ENCODE data around the gene DNAH7.

Gene DNAH7

GRCh38 chr2:196073521-196073920 is 4.9 kb upstream of the DNAH7 start:
- Histone ChIP-seq H3K36me3 (ENCODE audit: control insufficient read depth, insufficient read depth, low read length) (no peaks in the 10 kb centered on the region), H3K27me3 (ENCODE audit: control insufficient read depth, insufficient read depth, low read length) (no peaks in the 10 kb centered on the region), H3K4me3 (ENCODE audit: low read length) (no peak overlapping the region), H3K9me3 (ENCODE audit: control insufficient read depth, low read length) (no peaks in the 10 kb centered on the region), H3K9ac (ENCODE audit: low read length) (no peak overlapping the region), H3K4me1 (ENCODE audit: control insufficient read depth, insufficient read depth, low read length) (no peaks in the 10 kb centered on the region)

- Histone ChIP-seq H3K36me3 (ENCODE audit: control insufficient read depth, insufficient read depth, low read length) (no peaks in the 10 kb centered on the region), H3K27me3 (ENCODE audit: control insufficient read depth, insufficient read depth, low read length) (peaks cover 4% of the 10 kb centered on the region), H3K4me3 (ENCODE audit: low read length) (no peak overlapping the region)
These were observed 1.6 kb downstream of the DNAH7 start for GRCh38 chr2:196067088-196067382.

GRCh38 chr2:196066291-196067087 is 2.1 kb downstream of the DNAH7 start:
- no peaks in the 10 kb centered on the region for H3K9me3 ChIP-seq (ENCODE audit: control insufficient read depth, low read length)
- H3K9ac ChIP-seq (ENCODE audit: low read length) = no peak overlapping the region
- peaks cover 7% of the 10 kb centered on the region for H3K4me1 ChIP-seq (ENCODE audit: control insufficient read depth, insufficient read depth, low read length)
- H3K36me3 ChIP-seq (ENCODE audit: control insufficient read depth, insufficient read depth, low read length) = no peaks in the 10 kb centered on the region
- H3K27me3 ChIP-seq (ENCODE audit: control insufficient read depth, insufficient read depth, low read length) = peaks cover 4% of the 10 kb centered on the region
- H3K4me3 ChIP-seq (ENCODE audit: low read length) = no peak overlapping the region

More at GRCh38 chr2:196067088-196067382, 1.6 kb downstream of the DNAH7 start:
- no peak overlapping the region for H3K9ac ChIP-seq (ENCODE audit: low read length)
- H3K9me3 ChIP-seq (ENCODE audit: control insufficient read depth, low read length) = no peaks in the 10 kb centered on the region
- peaks cover 7% of the 10 kb centered on the region for H3K4me1 ChIP-seq (ENCODE audit: control insufficient read depth, insufficient read depth, low read length)

- H3K4me3 ChIP-seq (ENCODE audit: low read length) = no peak overlapping the region
- peaks cover 4% of the 10 kb centered on the region for H3K27me3 ChIP-seq (ENCODE audit: control insufficient read depth, insufficient read depth, low read length)
- H3K9me3 ChIP-seq (ENCODE audit: control insufficient read depth, low read length) = no peaks in the 10 kb centered on the region
- no peak overlapping the region for H3K9ac ChIP-seq (ENCODE audit: low read length)
- peaks cover 7% of the 10 kb centered on the region for H3K4me1 ChIP-seq (ENCODE audit: control insufficient read depth, insufficient read depth, low read length)
- H3K36me3 ChIP-seq (ENCODE audit: control insufficient read depth, insufficient read depth, low read length) = no peaks in the 10 kb centered on the region
These were observed 4.9 kb downstream of the DNAH7 start for GRCh38 chr2:196063773-196064172.

GRCh38 chr2:196059491-196059960 is 9.1 kb downstream of the DNAH7 start:
- no peak overlapping the region for H3K4me3 ChIP-seq (ENCODE audit: low read length)
- H3K27me3 ChIP-seq (ENCODE audit: control insufficient read depth, insufficient read depth, low read length) = no peaks in the 10 kb centered on the region
- H3K36me3 ChIP-seq (ENCODE audit: control insufficient read depth, insufficient read depth, low read length) = no peaks in the 10 kb centered on the region
- no peaks in the 10 kb centered on the region for H3K9me3 ChIP-seq (ENCODE audit: control insufficient read depth, low read length)
- H3K4me1 ChIP-seq (ENCODE audit: control insufficient read depth, insufficient read depth, low read length) = no peaks in the 10 kb centered on the region
- no peak overlapping the region for H3K9ac ChIP-seq (ENCODE audit: low read length)

GRCh38 chr2:196054631-196055030 is 14.0 kb downstream of the DNAH7 start:
- no peak overlapping the region for H3K9ac ChIP-seq (ENCODE audit: low read length)
- H3K27me3 ChIP-seq (ENCODE audit: control insufficient read depth, insufficient read depth, low read length) = no peaks in the 10 kb centered on the region
- H3K9me3 ChIP-seq (ENCODE audit: control insufficient read depth, low read length) = no peaks in the 10 kb centered on the region
- H3K4me1 ChIP-seq (ENCODE audit: control insufficient read depth, insufficient read depth, low read length) = no peaks in the 10 kb centered on the region
- H3K4me3 ChIP-seq (ENCODE audit: low read length) = no peak overlapping the region
- no peaks in the 10 kb centered on the region for H3K36me3 ChIP-seq (ENCODE audit: control insufficient read depth, insufficient read depth, low read length)

- Histone ChIP-seq H3K9ac (ENCODE audit: low read length) (no peak overlapping the region), H3K4me3 (ENCODE audit: low read length) (no peak overlapping the region), H3K4me1 (ENCODE audit: control insufficient read depth, insufficient read depth, low read length) (no peaks in the 10 kb centered on the region), H3K27me3 (ENCODE audit: control insufficient read depth, insufficient read depth, low read length) (no peaks in the 10 kb centered on the region), H3K36me3 (ENCODE audit: control insufficient read depth, insufficient read depth, low read length) (no peaks in the 10 kb centered on the region), H3K9me3 (ENCODE audit: control insufficient read depth, low read length) (no peaks in the 10 kb centered on the region)
These were observed 22.3 kb downstream of the DNAH7 start for GRCh38 chr2:196046123-196046917.

- H3K9ac ChIP-seq (ENCODE audit: low read length) = no peak overlapping the region
- H3K4me3 ChIP-seq (ENCODE audit: low read length) = no peak overlapping the region
- H3K36me3 ChIP-seq (ENCODE audit: control insufficient read depth, insufficient read depth, low read length) = no peaks in the 10 kb centered on the region
- H3K9me3 ChIP-seq (ENCODE audit: control insufficient read depth, low read length) = no peaks in the 10 kb centered on the region
- H3K4me1 ChIP-seq (ENCODE audit: control insufficient read depth, insufficient read depth, low read length) = no peaks in the 10 kb centered on the region
- no peaks in the 10 kb centered on the region for H3K27me3 ChIP-seq (ENCODE audit: control insufficient read depth, insufficient read depth, low read length)
These were observed 26.9 kb downstream of the DNAH7 start for GRCh38 chr2:196041786-196042185.

GRCh38 chr2:196040218-196040617 is 28.4 kb downstream of the DNAH7 start:
- H3K4me1 ChIP-seq (ENCODE audit: control insufficient read depth, insufficient read depth, low read length) = no peaks in the 10 kb centered on the region
- H3K36me3 ChIP-seq (ENCODE audit: control insufficient read depth, insufficient read depth, low read length) = no peaks in the 10 kb centered on the region
- no peaks in the 10 kb centered on the region for H3K27me3 ChIP-seq (ENCODE audit: control insufficient read depth, insufficient read depth, low read length)
- no peak overlapping the region for H3K9ac ChIP-seq (ENCODE audit: low read length)
- no peak overlapping the region for H3K4me3 ChIP-seq (ENCODE audit: low read length)
- H3K9me3 ChIP-seq (ENCODE audit: control insufficient read depth, low read length) = no peaks in the 10 kb centered on the region

GRCh38 chr2:196036442-196036841 is 32.2 kb downstream of the DNAH7 start:
- Histone ChIP-seq H3K4me3 (ENCODE audit: low read length) (no peak overlapping the region), H3K36me3 (ENCODE audit: control insufficient read depth, insufficient read depth, low read length) (no peaks in the 10 kb centered on the region), H3K9ac (ENCODE audit: low read length) (no peak overlapping the region), H3K9me3 (ENCODE audit: control insufficient read depth, low read length) (no peaks in the 10 kb centered on the region), H3K4me1 (ENCODE audit: control insufficient read depth, insufficient read depth, low read length) (no peaks in the 10 kb centered on the region), H3K27me3 (ENCODE audit: control insufficient read depth, insufficient read depth, low read length) (no peaks in the 10 kb centered on the region)

GRCh38 chr2:196018037-196018436 is 50.6 kb downstream of the DNAH7 start:
- Histone ChIP-seq H3K9me3 (ENCODE audit: control insufficient read depth, low read length) (no peaks in the 10 kb centered on the region), H3K4me3 (ENCODE audit: low read length) (no peak overlapping the region), H3K27me3 (ENCODE audit: control insufficient read depth, insufficient read depth, low read length) (no peaks in the 10 kb centered on the region), H3K9ac (ENCODE audit: low read length) (no peak overlapping the region), H3K36me3 (ENCODE audit: control insufficient read depth, insufficient read depth, low read length) (no peaks in the 10 kb centered on the region), H3K4me1 (ENCODE audit: control insufficient read depth, insufficient read depth, low read length) (no peaks in the 10 kb centered on the region)

- Histone ChIP-seq H3K36me3 (ENCODE audit: control insufficient read depth, insufficient read depth, low read length) (no peaks in the 10 kb centered on the region), H3K4me3 (ENCODE audit: low read length) (no peak overlapping the region), H3K9me3 (ENCODE audit: control insufficient read depth, low read length) (no peaks in the 10 kb centered on the region), H3K4me1 (ENCODE audit: control insufficient read depth, insufficient read depth, low read length) (no peaks in the 10 kb centered on the region), H3K9ac (ENCODE audit: low read length) (no peak overlapping the region), H3K27me3 (ENCODE audit: control insufficient read depth, insufficient read depth, low read length) (no peaks in the 10 kb centered on the region)
These were observed 56.3 kb downstream of the DNAH7 start for GRCh38 chr2:196012314-196012713.
